HEK293 (cell line): ENCODE measurements around the gene PLPPR2.
A peak's percentile ranks its signal among the peaks of the same experiment; 100 is the strongest.

Source experiments
- BCL11A ChIP-seq: fragments of 450-650 bp; formaldehyde crosslinking; IDR thresholded peaks from 2 replicates; pipeline ENCODE4 v1.5.1; 2016; ENCODE audit warnings: low read depth, missing biosample characterization, missing genetic modification characterization
- GLI4 ChIP-seq: fragments of 450-650 bp; formaldehyde crosslinking; IDR thresholded peaks from 2 replicates; pipeline ENCODE4 v1.5.1; 2016; ENCODE audit warnings: missing biosample characterization, missing genetic modification characterization
- MYNN ChIP-seq: fragments of 450-650 bp; formaldehyde crosslinking; IDR thresholded peaks from 2 replicates; pipeline ENCODE4 v1.5.1; 2016; ENCODE audit warnings: missing biosample characterization, missing genetic modification characterization, borderline replicate concordance
- SALL2 ChIP-seq: fragments of 450-650 bp; formaldehyde crosslinking; IDR thresholded peaks from 2 replicates; pipeline ENCODE4 v1.5.0; 2017; ENCODE audit warnings: missing biosample characterization, mild to moderate bottlenecking, missing genetic modification characterization, borderline replicate concordance
- WT1 ChIP-seq: fragments of 450-650 bp; formaldehyde crosslinking; IDR thresholded peaks from 2 replicates; pipeline ENCODE4 v1.5.1; 2016; ENCODE audit warnings: missing biosample characterization, missing genetic modification characterization
- ZBTB17 ChIP-seq: fragments of 450-650 bp; formaldehyde crosslinking; IDR thresholded peaks from 2 replicates; pipeline ENCODE4 v1.5.1; 2016; ENCODE audit warnings: missing biosample characterization, missing genetic modification characterization
- ZNF202 ChIP-seq: fragments of 450-650 bp; formaldehyde crosslinking; IDR thresholded peaks from 2 replicates; pipeline ENCODE4 v1.5.1; 2016; ENCODE audit warnings: missing biosample characterization, missing genetic modification characterization, borderline replicate concordance
- ZNF23 ChIP-seq: fragments of 450-650 bp; formaldehyde crosslinking; IDR thresholded peaks from 2 replicates; pipeline ENCODE4 v1.5.1; 2016; ENCODE audit warnings: missing biosample characterization, missing genetic modification characterization, borderline replicate concordance
- ZNF248 ChIP-seq: fragments of 450-650 bp; formaldehyde crosslinking; IDR thresholded peaks from 2 replicates; pipeline ENCODE4 v1.5.1; 2017; ENCODE audit warnings: missing biosample characterization, missing genetic modification characterization
- ZNF274 ChIP-seq, 2 experiments: fragments of 200-500 bp in 1 of 2; fragments of 450-650 bp in 1 of 2; sonication (Bioruptor generic) in 1 of 2; formaldehyde crosslinking in 1 of 2; IDR thresholded peaks; 2 replicates each; pipeline versions ENCODE4 v1.5.1 to v1.6.1; 2014 to 2016; ENCODE audit warnings: borderline replicate concordance in 1 of 2, inconsistent platforms in 1 of 2, low read length in 1 of 2, missing biosample characterization in 1 of 2, missing genetic modification characterization in 1 of 2
- ZNF292 ChIP-seq: fragments of 450-650 bp; formaldehyde crosslinking; IDR thresholded peaks from 2 replicates; pipeline ENCODE4 v1.5.1; 2016; ENCODE audit warnings: low read depth, missing biosample characterization, missing genetic modification characterization, borderline replicate concordance
- ZNF354C ChIP-seq: fragments of 450-650 bp; formaldehyde crosslinking; IDR thresholded peaks from 2 replicates; pipeline ENCODE4 v1.5.1; 2016; ENCODE audit warnings: missing biosample characterization, missing genetic modification characterization, low read depth, borderline replicate concordance
- ZNF366 ChIP-seq: fragments of 450-650 bp; formaldehyde crosslinking; conservative IDR thresholded peaks from 2 replicates; pipeline ENCODE4 v1.5.1; 2016; ENCODE audit warnings: missing biosample characterization, missing genetic modification characterization
- ZNF37A ChIP-seq: fragments of 450-650 bp; IDR thresholded peaks from 2 replicates; pipeline ENCODE4 v1.5.1; 2018; ENCODE audit warnings: missing biosample characterization, missing genetic modification characterization
- ZNF514 ChIP-seq: fragments of 450-650 bp; formaldehyde crosslinking; IDR thresholded peaks from 2 replicates; pipeline ENCODE4 v1.5.1; 2016; ENCODE audit warnings: missing biosample characterization, missing genetic modification characterization
- ZNF555 ChIP-seq: fragments of 450-650 bp; formaldehyde crosslinking; conservative IDR thresholded peaks from 2 replicates; pipeline ENCODE4 v1.5.1; 2017; ENCODE audit warnings: missing biosample characterization, mild to moderate bottlenecking, missing genetic modification characterization, inconsistent platforms
- ZNF623 ChIP-seq: fragments of 450-650 bp; formaldehyde crosslinking; IDR thresholded peaks from 2 replicates; pipeline ENCODE4 v1.5.1; 2016; ENCODE audit warnings: missing biosample characterization, missing genetic modification characterization
- ZNF626 ChIP-seq: fragments of 450-650 bp; sonication (Bioruptor Pico); formaldehyde crosslinking; IDR thresholded peaks from 2 replicates; pipeline ENCODE4 v1.5.1; 2018; ENCODE audit warnings: missing biosample characterization, missing genetic modification characterization, inconsistent platforms
- ZNF660 ChIP-seq: fragments of 450-650 bp; IDR thresholded peaks from 2 replicates; pipeline ENCODE4 v1.5.1; 2018; ENCODE audit warnings: missing biosample characterization, mild to moderate bottlenecking, missing genetic modification characterization
- ZNF768 ChIP-seq: fragments of 450-650 bp; formaldehyde crosslinking; IDR thresholded peaks from 2 replicates; pipeline ENCODE4 v1.5.1; 2018; ENCODE audit warnings: missing biosample characterization, mild to moderate bottlenecking, missing genetic modification characterization
- ZNF792 ChIP-seq: fragments of 450-650 bp; formaldehyde crosslinking; IDR thresholded peaks from 2 replicates; pipeline ENCODE4 v1.5.1; 2016; ENCODE audit warnings: missing biosample characterization, missing genetic modification characterization
- ZSCAN23 ChIP-seq: fragments of 450-650 bp; formaldehyde crosslinking; IDR thresholded peaks from 2 replicates; pipeline ENCODE4 v1.5.1; 2016; ENCODE audit warnings: missing biosample characterization, missing genetic modification characterization
- TF ChIP-seq, protein P1 (sequence below): fragments of 450-650 bp; formaldehyde crosslinking; IDR thresholded peaks from 2 replicates; pipeline ENCODE4; 2016; ENCODE audit warnings: missing biosample characterization, missing genetic modification characterization
- TF ChIP-seq, protein P2 (sequence below): fragments of 450-650 bp; formaldehyde crosslinking; IDR thresholded peaks from 2 replicates; pipeline ENCODE4 v1.5.1; 2016; ENCODE audit warnings: missing biosample characterization, missing genetic modification characterization
- TF ChIP-seq, protein P3 (sequence below): fragments of 450-650 bp; formaldehyde crosslinking; IDR thresholded peaks from 2 replicates; pipeline ENCODE4 v1.5.1; 2017; ENCODE audit warnings: missing biosample characterization, missing genetic modification characterization
- TF ChIP-seq, protein P4 (sequence below): fragments of 450-650 bp; formaldehyde crosslinking; IDR thresholded peaks from 2 replicates; pipeline ENCODE4 v1.5.1; 2016; ENCODE audit warnings: missing biosample characterization, missing genetic modification characterization
- TF ChIP-seq, protein P5 (sequence below): fragments of 450-650 bp; formaldehyde crosslinking; IDR thresholded peaks from 2 replicates; pipeline ENCODE4 v1.5.1; 2017; ENCODE audit warnings: missing biosample characterization, missing genetic modification characterization
- TF ChIP-seq, protein P6 (sequence below): fragments of 450-650 bp; formaldehyde crosslinking; IDR thresholded peaks from 2 replicates; pipeline ENCODE4 v1.5.1; 2016; ENCODE audit warnings: missing biosample characterization, missing genetic modification characterization

Gene PLPPR2

DNA sequence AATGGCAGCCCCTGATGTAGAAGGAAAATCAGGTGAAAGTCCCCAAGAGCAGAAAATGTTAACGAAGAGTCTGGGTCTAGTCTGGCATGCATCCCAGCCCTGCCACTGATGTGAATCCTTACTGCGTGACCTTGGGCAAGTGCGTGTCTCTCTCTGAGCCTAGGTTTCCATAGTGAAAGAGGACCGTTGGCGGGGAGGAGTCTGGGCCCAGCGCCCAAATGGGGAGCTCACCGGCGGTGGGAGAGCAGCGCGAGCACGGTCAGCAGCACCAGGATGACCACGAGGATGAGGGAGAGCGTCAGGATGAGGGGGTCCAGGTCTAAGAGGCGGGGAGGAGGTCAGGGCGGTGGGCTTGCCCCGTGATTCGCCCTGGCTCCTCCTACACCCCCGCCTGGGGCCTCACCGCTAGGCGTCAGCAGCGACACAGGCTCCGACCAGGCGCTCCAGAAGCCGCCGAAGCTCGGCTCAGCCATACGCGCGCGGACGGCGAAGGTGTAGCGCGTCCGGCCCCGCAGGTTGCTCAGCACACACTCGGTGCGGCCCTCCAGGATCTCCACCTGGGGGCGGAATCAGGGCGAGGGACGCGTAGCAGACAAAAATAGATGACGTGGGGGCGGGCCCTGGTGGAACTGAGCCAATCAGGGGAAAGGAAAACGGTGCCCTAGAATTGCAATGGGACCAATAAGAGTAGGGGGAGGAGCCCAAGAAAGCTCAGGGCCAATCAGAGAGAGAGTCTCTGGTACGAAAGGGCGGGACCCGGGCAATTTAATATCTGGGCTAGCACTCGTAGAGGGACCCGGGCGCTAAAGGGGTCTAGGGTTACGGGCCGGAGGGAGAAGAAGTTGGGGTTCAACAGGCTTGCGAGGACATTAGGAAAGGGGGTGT, 25.7 kb downstream of the PLPPR2 start (continued):
- no peak for TF ChIP-seq ZNF626 (tag by site-specific recombination)
- TF ChIP-seq, protein P1, sequence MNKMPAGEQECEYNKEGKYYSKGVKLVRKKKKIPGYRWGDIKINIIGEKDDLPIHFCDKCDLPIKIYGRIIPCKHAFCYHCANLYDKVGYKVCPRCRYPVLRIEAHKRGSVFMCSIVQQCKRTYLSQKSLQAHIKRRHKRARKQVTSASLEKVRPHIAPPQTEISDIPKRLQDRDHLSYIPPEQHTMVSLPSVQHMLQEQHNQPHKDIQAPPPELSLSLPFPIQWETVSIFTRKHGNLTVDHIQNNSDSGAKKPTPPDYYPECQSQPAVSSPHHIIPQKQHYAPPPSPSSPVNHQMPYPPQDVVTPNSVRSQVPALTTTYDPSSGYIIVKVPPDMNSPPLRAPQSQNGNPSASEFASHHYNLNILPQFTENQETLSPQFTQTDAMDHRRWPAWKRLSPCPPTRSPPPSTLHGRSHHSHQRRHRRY (tag by site-specific recombination): 0 out of 2 replicates have a peak, but pooled peaks have one; percentile 51
- no peak for TF ChIP-seq ZNF623 (tag by site-specific recombination)
- TF ChIP-seq ZNF274 (IDR thresholded peaks at IDR 0.05; ENCODE audit: low read length): no peak
- no peak for TF ChIP-seq ZNF274 (tag by site-specific recombination; IDR thresholded peaks at IDR 0.05; ENCODE audit: borderline replicate concordance)
- TF ChIP-seq GLI4 (tag by site-specific recombination): no peak; the same call in 1 of the 2 replicates
- no peak; the same call in 1 of the 2 replicates for TF ChIP-seq BCL11A
- TF ChIP-seq ZNF292 (tag by site-specific recombination): no peak
- TF ChIP-seq ZNF514 (tag by site-specific recombination): no peak
- peak; percentile 69 for TF ChIP-seq ZNF660 (tag by site-specific recombination)
- no peak for TF ChIP-seq SALL2 (tag by site-specific recombination)
- no peak for TF ChIP-seq ZNF555 (tag by site-specific recombination)
- TF ChIP-seq ZNF37A (tag by site-specific recombination): no peak
- no peak for TF ChIP-seq MYNN (tag by site-specific recombination)
- TF ChIP-seq, protein P2, sequence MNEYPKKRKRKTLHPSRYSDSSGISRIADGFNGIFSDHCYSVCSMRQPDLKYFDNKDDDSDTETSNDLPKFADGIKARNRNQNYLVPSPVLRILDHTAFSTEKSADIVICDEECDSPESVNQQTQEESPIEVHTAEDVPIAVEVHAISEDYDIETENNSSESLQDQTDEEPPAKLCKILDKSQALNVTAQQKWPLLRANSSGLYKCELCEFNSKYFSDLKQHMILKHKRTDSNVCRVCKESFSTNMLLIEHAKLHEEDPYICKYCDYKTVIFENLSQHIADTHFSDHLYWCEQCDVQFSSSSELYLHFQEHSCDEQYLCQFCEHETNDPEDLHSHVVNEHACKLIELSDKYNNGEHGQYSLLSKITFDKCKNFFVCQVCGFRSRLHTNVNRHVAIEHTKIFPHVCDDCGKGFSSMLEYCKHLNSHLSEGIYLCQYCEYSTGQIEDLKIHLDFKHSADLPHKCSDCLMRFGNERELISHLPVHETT (tag by site-specific recombination): no peak
- no peak for TF ChIP-seq WT1 (tag by site-specific recombination)
- TF ChIP-seq ZNF248 (tag by site-specific recombination): no peak
- TF ChIP-seq ZNF792 (tag by site-specific recombination): no peak; the same call in 1 of the 2 replicates
- TF ChIP-seq, protein P3, sequence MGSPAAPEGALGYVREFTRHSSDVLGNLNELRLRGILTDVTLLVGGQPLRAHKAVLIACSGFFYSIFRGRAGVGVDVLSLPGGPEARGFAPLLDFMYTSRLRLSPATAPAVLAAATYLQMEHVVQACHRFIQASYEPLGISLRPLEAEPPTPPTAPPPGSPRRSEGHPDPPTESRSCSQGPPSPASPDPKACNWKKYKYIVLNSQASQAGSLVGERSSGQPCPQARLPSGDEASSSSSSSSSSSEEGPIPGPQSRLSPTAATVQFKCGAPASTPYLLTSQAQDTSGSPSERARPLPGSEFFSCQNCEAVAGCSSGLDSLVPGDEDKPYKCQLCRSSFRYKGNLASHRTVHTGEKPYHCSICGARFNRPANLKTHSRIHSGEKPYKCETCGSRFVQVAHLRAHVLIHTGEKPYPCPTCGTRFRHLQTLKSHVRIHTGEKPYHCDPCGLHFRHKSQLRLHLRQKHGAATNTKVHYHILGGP (tag by site-specific recombination): no peak
- no peak for TF ChIP-seq ZNF366 (tag by site-specific recombination)
- no peak for TF ChIP-seq ZNF354C (tag by site-specific recombination)
- peak; percentile 32; the same call in 1 of the 2 replicates for TF ChIP-seq ZBTB17 (tag by site-specific recombination)
- TF ChIP-seq, protein P4, sequence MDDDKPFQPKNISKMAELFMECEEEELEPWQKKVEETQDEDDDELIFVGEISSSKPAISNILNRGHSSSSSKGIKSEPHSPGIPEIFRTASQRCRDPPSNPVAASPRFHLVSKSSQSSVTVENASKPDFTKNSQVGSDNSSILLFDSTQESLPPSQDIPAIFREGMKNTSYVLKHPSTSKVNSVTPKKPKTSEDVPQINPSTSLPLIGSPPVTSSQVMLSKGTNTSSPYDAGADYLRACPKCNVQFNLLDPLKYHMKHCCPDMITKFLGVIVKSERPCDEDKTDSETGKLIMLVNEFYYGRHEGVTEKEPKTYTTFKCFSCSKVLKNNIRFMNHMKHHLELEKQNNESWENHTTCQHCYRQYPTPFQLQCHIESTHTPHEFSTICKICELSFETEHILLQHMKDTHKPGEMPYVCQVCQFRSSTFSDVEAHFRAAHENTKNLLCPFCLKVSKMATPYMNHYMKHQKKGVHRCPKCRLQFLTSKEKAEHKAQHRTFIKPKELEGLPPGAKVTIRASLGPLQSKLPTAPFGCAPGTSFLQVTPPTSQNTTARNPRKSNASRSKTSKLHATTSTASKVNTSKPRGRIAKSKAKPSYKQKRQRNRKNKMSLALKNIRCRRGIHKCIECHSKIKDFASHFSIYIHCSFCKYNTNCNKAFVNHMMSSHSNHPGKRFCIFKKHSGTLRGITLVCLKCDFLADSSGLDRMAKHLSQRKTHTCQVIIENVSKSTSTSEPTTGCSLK (tag by site-specific recombination): no peak
- peak; percentile 37; the same call in 1 of the 2 replicates for TF ChIP-seq ZSCAN23 (tag by site-specific recombination)
- TF ChIP-seq ZNF768 (tag by site-specific recombination): no peak; the same call in 1 of the 2 replicates
- TF ChIP-seq, protein P5, sequence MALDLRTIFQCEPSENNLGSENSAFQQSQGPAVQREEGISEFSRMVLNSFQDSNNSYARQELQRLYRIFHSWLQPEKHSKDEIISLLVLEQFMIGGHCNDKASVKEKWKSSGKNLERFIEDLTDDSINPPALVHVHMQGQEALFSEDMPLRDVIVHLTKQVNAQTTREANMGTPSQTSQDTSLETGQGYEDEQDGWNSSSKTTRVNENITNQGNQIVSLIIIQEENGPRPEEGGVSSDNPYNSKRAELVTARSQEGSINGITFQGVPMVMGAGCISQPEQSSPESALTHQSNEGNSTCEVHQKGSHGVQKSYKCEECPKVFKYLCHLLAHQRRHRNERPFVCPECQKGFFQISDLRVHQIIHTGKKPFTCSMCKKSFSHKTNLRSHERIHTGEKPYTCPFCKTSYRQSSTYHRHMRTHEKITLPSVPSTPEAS: no peak
- no peak for TF ChIP-seq ZNF23 (tag by site-specific recombination)
- no peak for TF ChIP-seq ZNF202
- TF ChIP-seq, protein P6, sequence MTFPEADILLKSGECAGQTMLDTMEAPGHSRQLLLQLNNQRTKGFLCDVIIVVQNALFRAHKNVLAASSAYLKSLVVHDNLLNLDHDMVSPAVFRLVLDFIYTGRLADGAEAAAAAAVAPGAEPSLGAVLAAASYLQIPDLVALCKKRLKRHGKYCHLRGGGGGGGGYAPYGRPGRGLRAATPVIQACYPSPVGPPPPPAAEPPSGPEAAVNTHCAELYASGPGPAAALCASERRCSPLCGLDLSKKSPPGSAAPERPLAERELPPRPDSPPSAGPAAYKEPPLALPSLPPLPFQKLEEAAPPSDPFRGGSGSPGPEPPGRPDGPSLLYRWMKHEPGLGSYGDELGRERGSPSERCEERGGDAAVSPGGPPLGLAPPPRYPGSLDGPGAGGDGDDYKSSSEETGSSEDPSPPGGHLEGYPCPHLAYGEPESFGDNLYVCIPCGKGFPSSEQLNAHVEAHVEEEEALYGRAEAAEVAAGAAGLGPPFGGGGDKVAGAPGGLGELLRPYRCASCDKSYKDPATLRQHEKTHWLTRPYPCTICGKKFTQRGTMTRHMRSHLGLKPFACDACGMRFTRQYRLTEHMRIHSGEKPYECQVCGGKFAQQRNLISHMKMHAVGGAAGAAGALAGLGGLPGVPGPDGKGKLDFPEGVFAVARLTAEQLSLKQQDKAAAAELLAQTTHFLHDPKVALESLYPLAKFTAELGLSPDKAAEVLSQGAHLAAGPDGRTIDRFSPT (tag by site-specific recombination): no peak
